NB4 (cell line): ENCODE data around the gene PCCA.

ENCODE experiments used
- DNase-seq: peaks from one replicate; pipeline ENCODE4 v3.0.0; 2010; ENCODE audit warnings: low read depth
- H3K4me3 ChIP-seq: one replicate; pipeline ENCODE4 v1.5.1; 2011; ENCODE audit warnings: mild to moderate bottlenecking, low read depth, low read length, moderate library complexity
- CTCF ChIP-seq: IDR thresholded peaks from one replicate; pipeline ENCODE4 v1.5.1; 2012; ENCODE audit warnings: low read depth, low read length
- MAX ChIP-seq: IDR thresholded peaks from 2 replicates; pipeline ENCODE4 v1.6.1; 2011; ENCODE audit warnings: low read depth, low read length
- MYC ChIP-seq: IDR thresholded peaks from 2 replicates; pipeline ENCODE4 v1.6.1; 2011; ENCODE audit warnings: low read depth, low read length
- POLR2A ChIP-seq: IDR thresholded peaks from 2 replicates; pipeline ENCODE4 v1.6.1; 2011; ENCODE audit warnings: mild to moderate bottlenecking; ENCODE audit not compliant: insufficient read length; ENCODE audit errors: extremely low read depth

PCCA gene

GRCh38 chr13:100240109-100240779 is 151.4 kb downstream of the PCCA start:
- no peak overlapping the region for H3K4me3 ChIP-seq
- DNase-seq, result no peak
- no peak for TF ChIP-seq POLR2A
- TF ChIP-seq CTCF, result no peak
- TF ChIP-seq MYC, result no peak
- TF ChIP-seq MAX, result no peak

DNA sequence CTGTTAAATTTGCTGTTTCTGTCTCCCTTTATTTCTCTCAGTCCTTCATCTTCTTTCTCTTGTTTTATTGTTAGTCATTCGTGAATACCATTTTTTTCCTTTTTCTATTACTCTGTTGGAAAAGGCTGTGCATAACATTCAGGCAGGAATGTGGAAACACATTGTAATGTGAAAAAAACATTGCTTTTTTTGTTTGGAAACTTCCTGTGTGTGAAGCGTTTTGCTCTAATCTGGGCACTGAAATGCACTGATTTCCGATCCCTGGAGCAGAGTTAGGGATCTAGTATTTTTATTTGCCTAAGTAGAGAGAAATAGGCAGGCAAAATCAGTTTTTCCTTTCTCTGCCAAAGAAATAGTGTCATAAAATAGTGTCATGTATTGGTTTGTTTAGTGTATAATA is 155.5 kb downstream of the PCCA start:
- no peak for DNase-seq
- TF ChIP-seq POLR2A (no peak), MAX (no peak), CTCF (no peak), MYC (no peak)
- no peak overlapping the region for H3K4me3 ChIP-seq

- H3K4me3 ChIP-seq, result no peak overlapping the region
- TF ChIP-seq MYC (no peak), POLR2A (no peak), CTCF (no peak), MAX (no peak)
- DNase-seq, result no peak
Measured at GRCh38 chr13:100245104-100245503, 156.2 kb downstream of the PCCA start.

DNA sequence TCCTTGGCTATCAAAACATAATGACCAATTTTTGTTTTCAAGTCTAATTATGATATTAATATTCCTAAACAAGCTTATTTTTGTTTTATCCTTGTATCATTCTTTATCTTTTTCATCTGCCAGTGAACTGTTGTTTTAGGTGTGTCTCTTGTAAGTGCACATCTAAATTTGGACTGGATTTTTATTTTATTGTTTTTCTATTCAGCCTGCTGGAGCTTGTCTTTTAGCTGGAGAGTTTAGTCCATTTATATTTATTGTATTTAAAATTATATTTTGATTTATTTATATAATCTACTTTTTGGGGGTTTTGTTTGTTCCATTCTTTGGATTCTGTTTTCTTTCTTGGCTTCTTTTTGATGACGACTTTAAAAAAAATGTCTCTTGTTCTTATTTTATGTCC is 159.0 kb downstream of the PCCA start:
- H3K4me3 ChIP-seq, result no peak overlapping the region
- TF ChIP-seq MYC, result no peak
- no peak for TF ChIP-seq MAX
- no peak for TF ChIP-seq CTCF
- no peak for TF ChIP-seq POLR2A
- DNase-seq, result no peak

- no peak overlapping the region for H3K4me3 ChIP-seq
- peak; percentile 11 for DNase-seq
- no peak for TF ChIP-seq POLR2A
- no peak for TF ChIP-seq CTCF
- no peak for TF ChIP-seq MYC
Measured at GRCh38 chr13:100254002-100254401, 165.1 kb downstream of the PCCA start.

GRCh38 chr13:100262404-100262803 is 173.5 kb downstream of the PCCA start:
- DNase-seq, result no peak
- H3K4me3 ChIP-seq, result no peak overlapping the region
- no peak for TF ChIP-seq CTCF
- TF ChIP-seq MAX, result no peak
